Type B pancreatic cell (in vitro differentiated cells): ENCODE data around the gene FRMD5. TPM values are rescaled to one million over a fixed set of nuclear protein-coding genes. Genes with fewer than 3 reads are reported as not detected.

Experiments used
- DNase-seq: peaks from one replicate; pipeline ENCODE4 v3.0.0; 2021; ENCODE audit warnings: mixed read lengths; ENCODE audit not compliant: unreplicated experiment; ENCODE audit errors: extremely low spot score
- H3K27ac Mint-ChIP-seq: 2 replicates; pipeline ENCODE4 v1.8.0; 2021; ENCODE audit warnings: mild to moderate bottlenecking, mixed read lengths
- H3K27me3 Mint-ChIP-seq: 2 replicates; pipeline ENCODE4 v1.8.0; 2021; ENCODE audit warnings: mixed read lengths
- H3K36me3 Mint-ChIP-seq: 2 replicates; pipeline ENCODE4 v1.8.0; 2021; ENCODE audit warnings: mixed read lengths
- H3K4me1 Mint-ChIP-seq: one replicate; pipeline ENCODE4 v1.8.0; 2021; ENCODE audit warnings: mixed read lengths; ENCODE audit not compliant: unreplicated experiment
- H3K4me3 Mint-ChIP-seq: 2 replicates; pipeline ENCODE4 v1.8.0; 2021; ENCODE audit warnings: mild to moderate bottlenecking, mixed read lengths
- H3K9me3 Mint-ChIP-seq: 2 replicates; pipeline ENCODE4 v1.8.0; 2021; ENCODE audit warnings: mixed read lengths
- CTCF ChIP-seq: fragments of 200-600 bp; sonication (generic); conservative IDR thresholded peaks from 2 replicates; pipeline ENCODE4 v1.5.0; 2021; ENCODE audit warnings: antibody characterized with exemption, mild to moderate bottlenecking
- total RNA-seq: library from RNA; stranded (reverse); gene quantifications from 2 replicates; pipeline ENCODE4 v1.2.1, GENCODE V29; 2021; ENCODE audit warnings: low replicate concordance

Gene FRMD5
- total RNA-seq, 1 donor from 2014 or later = 3.8 TPM

GRCh38 chr15:44029940-44030568 lies 165.0 kb downstream of the FRMD5 start:
- H3K27ac Mint-ChIP-seq = no peak overlapping the region
- no peak overlapping the region for H3K4me3 Mint-ChIP-seq
- no peak for TF ChIP-seq CTCF
- no peaks in the 10 kb centered on the region for H3K27me3 Mint-ChIP-seq
- H3K9me3 Mint-ChIP-seq = no peaks in the 10 kb centered on the region
- DNase-seq = no peak
- H3K36me3 Mint-ChIP-seq = no peaks in the 10 kb centered on the region
- peaks cover 8% of the 10 kb centered on the region for H3K4me1 Mint-ChIP-seq

GRCh38 chr15:44029003-44029402 lies 166.1 kb downstream of the FRMD5 start:
- no peaks in the 10 kb centered on the region for H3K27me3 Mint-ChIP-seq
- no peak overlapping the region for H3K4me3 Mint-ChIP-seq
- TF ChIP-seq CTCF = no peak
- H3K9me3 Mint-ChIP-seq = no peaks in the 10 kb centered on the region
- DNase-seq = no peak
- H3K4me1 Mint-ChIP-seq = peaks cover 8% of the 10 kb centered on the region
- H3K27ac Mint-ChIP-seq = no peak overlapping the region
- no peaks in the 10 kb centered on the region for H3K36me3 Mint-ChIP-seq

DNA sequence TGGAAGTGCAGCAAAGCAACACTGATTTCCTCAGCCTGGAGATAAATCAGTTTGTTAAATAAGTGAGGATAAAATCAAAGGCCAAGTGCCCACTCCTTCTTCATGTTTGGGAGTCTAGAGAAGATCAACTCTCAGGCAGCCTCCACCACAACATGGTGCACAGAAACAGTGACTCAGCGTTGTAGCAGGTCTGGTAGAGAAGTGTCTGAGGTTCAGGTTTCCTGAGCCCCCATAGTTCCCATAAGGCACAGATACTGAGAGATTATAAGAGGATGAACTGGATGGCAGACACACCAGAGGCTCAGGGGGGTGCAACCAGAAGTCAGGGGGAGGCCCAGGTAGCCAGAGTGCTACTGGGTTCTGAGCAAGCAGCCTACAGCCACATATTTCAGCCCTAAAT lies 166.7 kb downstream of the FRMD5 start:
- Mint-ChIP-seq H3K9me3 (no peaks in the 10 kb centered on the region), H3K27me3 (no peaks in the 10 kb centered on the region), H3K36me3 (no peaks in the 10 kb centered on the region), H3K27ac (no peak overlapping the region), H3K4me1 (peaks cover 8% of the 10 kb centered on the region), H3K4me3 (no peak overlapping the region)
- DNase-seq = no peak
- no peak for TF ChIP-seq CTCF

DNA sequence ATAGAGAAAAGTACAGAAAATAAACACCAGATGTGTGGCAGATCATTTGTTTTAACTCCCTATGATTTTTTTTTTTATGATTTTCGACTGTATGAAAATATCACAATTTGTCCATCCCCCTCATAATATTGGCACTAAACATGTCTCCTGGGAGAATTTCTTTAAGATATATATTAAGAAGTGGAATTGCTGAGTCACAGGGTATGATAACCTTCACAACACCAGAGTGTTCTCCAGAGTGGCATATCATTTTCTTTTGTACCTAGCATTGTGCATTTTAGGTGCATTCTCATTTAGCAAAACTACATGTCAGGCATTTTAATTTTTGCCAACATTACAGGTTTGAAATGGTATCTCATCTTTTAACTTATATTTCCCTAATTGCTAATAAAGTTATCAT lies 170.9 kb downstream of the FRMD5 start:
- Mint-ChIP-seq H3K36me3 (no peaks in the 10 kb centered on the region), H3K27me3 (no peaks in the 10 kb centered on the region), H3K9me3 (no peaks in the 10 kb centered on the region), H3K4me3 (no peak overlapping the region), H3K27ac (no peak overlapping the region), H3K4me1 (peaks cover 8% of the 10 kb centered on the region)
- no peak for DNase-seq
- TF ChIP-seq CTCF = no peak

DNA sequence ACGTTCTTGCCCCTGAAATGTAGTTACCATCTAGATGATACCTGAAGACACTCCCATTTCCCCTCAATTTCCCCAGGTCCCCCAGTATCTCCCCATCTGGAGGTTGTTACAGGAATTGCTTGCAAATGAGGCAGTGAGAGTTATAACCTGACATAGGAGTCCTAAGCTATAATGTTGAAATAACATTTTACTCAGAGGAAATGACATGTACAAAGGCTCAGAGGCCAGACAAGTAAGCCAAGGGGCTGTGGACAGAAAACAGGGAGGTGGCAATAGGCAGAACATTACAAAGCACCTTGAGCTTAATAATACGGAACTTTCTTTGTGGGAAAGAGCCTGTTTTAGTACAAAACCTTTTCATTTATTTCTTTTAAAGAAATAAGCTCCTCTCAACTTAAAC lies 171.9 kb downstream of the FRMD5 start:
- Mint-ChIP-seq H3K4me1 (peaks cover under 1% of the 10 kb centered on the region), H3K27ac (no peak overlapping the region), H3K27me3 (no peaks in the 10 kb centered on the region)

More for the DNA sequence above, 171.9 kb downstream of the FRMD5 start:
- TF ChIP-seq CTCF = no peak
- Mint-ChIP-seq H3K36me3 (no peaks in the 10 kb centered on the region), H3K9me3 (no peaks in the 10 kb centered on the region), H3K4me3 (no peak overlapping the region)
- DNase-seq = no peak
